Activated CD4-positive, alpha-beta T cell treated with anti-CD3 and anti-CD28 coated beads for 4 hours (primary cell): ENCODE data around the gene IL37.
A peak's percentile ranks its signal among the peaks of the same experiment; 100 is the strongest.

ENCODE experiments used
- DNase-seq, 2 donors: peaks; one replicate each; pipeline ENCODE4 v3.0.0-alpha.2; 2020

IL37 gene, protein sequence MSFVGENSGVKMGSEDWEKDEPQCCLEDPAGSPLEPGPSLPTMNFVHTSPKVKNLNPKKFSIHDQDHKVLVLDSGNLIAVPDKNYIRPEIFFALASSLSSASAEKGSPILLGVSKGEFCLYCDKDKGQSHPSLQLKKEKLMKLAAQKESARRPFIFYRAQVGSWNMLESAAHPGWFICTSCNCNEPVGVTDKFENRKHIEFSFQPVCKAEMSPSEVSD

DNA sequence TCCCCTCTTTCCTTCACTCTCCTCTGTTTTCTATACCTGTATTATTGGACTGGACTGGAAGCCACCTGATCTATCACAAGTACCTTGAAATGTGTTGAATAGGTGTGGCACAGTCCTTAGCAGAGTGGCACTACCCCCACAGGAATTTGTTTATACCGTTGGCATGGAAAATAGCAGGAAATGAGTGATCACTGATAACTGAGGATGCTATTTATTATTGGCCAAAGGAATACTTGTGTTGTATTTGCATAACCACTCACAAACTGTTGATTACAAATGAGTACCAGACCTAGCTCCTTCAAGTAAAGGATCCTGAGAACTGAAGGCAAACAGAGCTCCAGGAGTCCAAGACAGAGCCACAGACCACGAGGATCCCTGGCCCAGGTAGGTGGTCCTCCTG lies at the start of gene IL37:
Gene IL37, plus strand, starts transcription at position 301 of the 400 bp plus-strand sequence. CDS start 1,848 bp downstream, outside the sequence.
- DNase-seq, result no peak

DNA sequence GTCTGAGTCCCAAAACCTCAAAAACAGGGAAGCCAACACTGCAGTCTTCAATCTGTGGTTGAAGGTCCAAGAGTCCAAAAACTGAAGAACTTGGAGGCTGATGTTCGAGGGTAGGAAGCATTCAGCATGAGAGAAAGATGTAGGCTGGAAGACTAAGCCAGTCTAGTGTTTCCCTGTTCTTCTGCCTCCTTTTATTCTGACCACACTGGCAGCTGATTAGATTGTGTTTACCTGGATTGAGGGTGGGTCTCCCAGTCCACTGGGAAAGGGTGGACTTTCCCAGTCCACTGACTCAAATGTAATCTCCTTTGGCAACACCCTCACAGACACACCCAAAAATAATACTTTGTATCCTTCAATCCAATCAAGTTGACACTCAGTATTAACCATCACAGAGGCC lies 46.9 kb upstream of the IL37 start:
- DNase-seq, result no peak

DNA sequence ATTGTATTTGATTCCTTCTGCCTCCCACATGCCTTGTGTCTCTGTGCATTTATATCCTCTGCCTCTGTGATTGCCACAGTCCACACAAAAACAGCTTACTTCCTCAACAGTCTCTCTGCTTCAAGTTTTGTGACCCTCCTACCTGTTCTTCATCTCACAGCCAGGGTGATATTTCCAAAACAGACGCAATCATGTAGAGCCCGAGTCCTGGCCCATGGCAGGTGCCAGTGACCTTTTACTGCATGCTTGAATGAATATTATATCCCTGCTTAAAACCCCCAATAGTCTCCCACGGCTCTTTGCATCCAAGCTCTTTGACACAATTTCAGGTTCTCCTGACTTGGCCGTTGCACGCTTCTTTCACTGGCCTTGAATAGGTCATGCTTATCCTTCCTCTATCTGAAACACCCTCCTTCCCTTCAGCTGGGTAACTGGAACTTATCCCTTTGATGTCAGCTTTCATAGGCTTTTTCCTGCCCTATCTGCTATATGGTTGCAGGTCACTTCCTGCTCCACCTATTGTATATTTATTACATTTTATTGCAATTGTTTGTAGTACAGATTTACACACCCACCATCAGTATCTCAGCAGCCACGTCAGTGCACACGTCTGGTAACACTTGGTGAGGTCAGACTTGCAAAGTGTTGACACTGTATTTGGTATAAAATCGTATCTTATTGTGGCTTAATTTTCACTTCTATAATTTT lies 44.7 kb upstream of the IL37 start:
- no peak for DNase-seq

DNA sequence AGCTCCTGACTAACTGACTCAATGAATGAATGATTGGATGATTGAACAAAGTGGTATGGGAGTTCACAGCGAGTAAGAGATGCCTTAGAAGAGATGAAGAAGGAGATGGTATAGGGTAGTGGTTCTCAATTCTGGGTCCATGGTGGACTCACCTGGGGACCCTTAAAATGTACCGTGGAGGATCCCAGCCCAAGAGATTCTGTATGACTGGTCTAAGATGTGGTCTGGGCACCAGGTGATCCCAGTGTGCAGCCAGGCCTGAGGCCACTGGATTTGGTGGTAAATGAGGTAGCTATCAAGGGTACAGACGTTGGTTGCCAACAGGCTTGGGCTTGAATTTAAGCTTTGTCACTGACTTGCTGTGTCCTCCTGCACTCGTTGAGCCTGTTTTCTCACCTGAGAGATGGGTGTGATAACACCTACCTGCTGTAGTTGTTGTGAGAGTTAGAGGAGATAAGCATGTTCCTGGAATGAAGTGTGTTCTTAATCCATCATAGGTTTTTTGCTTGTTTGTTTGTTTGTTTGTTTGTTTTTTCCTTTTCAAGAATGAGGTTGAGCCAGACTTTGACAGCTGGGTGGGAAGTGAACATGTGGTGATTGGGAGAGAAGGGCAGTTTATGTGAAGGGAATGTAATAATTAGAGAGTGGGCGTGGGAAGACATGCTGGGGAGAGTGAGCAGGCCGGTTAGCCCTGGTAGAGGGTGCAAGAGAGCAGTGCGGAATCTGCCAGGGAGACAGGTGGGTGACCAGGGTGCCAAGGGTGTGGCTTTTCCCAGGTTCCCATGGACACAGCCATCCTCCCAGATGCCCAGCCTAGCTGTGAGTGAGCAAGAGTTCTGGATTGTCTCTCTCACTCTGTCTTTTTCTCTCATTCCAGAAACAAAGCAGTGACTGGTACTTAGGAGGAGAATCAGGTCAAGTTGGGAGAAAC lies 43.0 kb upstream of the IL37 start:
- no peak for DNase-seq

DNA sequence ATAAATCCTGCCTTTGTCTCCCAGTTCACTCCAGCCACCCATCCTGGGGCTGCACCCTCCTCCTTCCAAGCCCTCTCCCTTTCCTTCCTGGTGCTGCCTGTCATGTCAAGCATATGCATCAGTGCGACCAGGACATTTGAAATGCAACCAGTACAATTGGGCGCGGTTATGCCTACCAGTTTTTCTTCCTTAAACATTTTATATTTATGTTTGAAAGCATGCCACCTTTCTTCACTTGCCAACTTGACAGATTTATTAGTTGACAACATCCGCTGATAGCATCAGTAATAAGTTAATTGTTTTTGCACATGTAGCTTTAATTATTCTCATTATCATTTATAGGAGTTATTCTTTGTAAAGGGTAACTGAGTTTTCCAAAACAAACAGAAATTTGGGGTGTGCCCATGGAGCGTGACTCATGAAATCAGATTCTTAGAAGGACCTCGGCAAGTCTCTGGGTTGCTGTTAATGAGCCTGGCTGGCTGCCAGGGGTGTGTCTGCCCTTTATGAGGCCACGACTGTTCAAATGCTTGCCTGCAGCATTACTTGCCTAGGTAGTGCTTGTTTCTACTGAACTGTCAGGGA lies 41.6 kb upstream of the IL37 start:
- peak in 1 of 2 donors; percentile 19 for DNase-seq

DNA sequence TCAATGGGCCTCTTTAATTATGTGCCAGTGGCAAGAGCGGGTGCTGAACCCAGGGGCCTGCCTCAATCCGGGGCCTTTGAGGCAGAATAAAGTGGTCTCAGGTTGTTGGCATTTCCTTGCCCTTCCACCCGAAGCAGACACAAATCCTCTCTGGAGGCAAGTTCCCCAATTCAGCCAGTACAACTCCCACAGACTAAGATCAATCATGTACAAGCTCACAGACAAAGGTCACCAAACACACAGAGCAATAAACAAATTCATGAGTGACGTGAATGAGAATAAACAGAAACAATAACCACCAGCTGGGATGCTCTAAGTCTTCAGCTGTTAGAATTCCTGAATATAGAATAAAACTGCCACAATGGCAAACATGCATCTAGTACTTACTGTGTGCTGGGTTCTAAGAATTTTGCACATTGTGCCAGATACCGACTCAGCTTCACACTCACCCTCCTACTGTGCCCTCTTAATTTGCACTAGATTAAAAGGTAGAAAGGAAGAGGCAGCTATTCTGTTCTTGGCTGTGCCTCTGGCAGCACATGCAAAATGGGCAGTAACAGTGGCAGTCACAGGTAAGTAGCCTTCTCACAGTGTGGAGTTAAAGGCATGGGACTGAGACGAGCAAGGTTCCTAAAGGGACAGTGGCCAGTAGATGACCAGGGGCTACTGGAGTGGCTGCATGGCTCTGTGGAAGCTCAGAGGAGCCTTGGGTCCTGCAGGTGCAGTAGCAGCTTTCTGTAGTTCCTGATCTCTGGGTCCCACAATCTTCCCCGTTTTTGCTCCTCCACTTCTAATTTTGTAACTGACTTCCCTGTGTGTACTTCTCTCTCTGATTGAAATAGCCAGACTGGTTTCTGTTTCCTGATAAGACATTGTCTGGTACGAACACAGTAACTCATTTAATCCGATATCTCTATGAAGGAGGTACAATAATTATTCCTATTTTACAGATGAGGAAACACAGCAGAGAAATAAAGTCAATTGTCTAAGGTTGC lies 39.8 kb upstream of the IL37 start:
- DNase-seq, result no peak

DNA sequence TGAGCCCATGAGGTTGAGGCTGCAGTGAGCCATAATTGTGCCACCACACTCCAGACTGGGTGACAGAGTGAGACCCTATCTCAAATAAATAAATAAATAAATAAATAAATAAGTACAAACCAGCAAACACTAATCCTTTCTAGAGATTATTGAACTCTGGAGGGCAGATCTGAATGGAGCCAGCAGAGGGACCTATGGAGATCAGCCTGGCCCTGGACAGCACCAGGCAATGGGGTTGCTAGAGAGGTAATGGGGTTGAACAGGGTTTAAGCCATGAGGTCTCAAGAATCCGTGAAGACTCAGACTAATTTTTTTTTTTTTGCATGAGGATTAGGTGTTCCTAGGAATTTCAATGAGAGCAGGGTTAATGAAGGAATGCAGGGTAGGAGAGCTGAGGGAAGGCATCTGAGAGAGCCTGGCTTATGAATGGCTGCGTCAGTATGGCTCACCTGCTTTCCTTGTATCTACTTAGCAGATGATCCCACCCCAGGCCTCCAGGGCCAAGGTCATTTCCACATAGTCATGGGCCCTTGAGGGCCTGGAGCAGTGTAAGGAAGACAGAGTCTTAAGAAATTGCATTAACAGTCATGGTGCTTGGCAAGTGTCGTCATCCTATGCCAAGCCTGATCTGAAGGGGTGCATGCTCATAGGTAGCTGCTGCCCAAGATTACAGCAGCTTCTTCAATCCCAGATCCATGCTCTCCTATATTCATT lies 34.6 kb upstream of the IL37 start:
- DNase-seq, result no peak

DNA sequence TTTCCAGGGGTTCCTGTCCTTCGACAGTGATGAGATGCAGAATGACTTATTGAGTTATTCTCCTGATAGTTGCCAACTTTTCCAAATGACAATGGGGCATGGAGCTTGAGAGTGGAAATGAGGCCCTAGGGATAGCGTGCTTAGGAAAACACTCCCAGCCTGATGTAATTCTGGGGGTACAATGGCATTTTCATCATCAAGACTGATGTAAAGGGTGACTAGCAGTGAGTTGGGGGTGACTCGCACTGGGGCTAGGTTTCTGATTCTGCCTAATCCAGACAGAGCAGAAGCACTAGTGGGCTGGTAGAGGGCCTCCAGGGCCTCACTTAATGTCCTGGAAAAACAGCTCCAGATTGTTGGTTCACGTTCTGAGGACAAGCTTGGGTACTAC lies 34.0 kb upstream of the IL37 start:
- DNase-seq, result no peak

DNA sequence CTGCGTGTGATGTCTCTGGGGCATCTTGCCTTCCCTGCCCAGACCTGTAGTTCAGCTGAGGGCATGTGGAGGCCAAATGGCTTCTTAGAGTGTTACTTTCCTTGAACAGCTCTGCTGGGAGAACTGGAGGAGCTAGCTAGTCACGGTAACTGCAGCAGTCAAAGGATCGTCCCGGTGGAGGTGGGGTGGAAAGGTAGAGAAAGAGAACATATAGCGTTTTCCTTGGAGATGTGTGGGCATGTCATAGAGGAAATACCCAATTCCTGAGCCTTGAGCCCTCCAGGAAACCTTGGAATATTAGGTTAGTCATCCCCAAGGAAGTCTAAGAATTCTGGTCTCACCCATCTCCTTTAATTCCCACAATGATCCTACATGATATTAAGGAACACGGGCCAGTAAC lies 33.5 kb upstream of the IL37 start:
- no peak for DNase-seq

DNA sequence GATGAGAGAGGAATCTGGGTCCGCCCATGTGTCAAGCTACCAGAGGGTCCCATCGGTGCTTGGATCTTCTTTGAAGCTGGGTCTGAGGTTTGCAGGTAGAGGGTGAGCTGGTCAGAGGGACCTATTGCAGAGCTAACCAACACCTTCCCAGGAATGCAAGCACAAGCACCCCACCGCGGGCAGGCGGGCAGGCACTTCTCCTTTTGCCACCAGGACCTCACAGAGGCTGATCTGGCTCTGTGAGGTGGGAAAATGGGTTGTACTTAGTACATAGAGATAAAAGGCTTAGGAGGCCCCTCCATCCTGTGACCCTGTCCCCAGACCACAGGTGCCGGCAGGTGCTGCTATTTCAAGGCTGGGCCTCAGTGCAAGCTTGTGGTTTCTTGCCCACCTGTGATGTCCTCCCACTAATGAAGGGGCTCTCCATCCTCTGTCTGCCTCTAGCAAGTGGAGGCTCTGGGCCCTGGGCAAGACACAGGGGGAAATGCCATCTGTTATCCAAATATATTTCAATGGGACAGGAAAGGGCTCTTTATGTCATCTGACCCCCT lies 31.4 kb upstream of the IL37 start:
- no peak for DNase-seq

DNA sequence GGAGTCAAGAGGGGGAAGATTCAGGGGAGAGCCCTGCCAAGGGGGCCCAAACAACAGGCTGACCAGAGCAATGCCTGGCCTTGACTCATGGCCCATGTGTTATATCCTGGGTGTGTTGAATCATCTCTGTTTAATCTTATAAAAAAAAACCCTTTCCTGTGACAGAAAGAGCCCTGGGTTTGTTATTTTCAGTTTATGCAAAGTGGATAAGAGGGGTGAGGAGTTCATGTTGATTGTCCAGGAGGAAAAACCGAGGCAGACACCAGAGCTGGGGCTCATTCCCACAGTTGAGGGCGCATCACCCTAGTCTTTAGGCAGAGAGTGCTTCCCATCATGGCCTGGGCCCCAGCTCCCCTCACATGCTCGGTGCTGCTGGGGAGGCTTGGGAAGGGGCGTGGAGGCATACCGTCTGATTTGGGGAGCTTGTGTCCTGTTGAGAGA lies 30.9 kb upstream of the IL37 start:
- no peak for DNase-seq

DNA sequence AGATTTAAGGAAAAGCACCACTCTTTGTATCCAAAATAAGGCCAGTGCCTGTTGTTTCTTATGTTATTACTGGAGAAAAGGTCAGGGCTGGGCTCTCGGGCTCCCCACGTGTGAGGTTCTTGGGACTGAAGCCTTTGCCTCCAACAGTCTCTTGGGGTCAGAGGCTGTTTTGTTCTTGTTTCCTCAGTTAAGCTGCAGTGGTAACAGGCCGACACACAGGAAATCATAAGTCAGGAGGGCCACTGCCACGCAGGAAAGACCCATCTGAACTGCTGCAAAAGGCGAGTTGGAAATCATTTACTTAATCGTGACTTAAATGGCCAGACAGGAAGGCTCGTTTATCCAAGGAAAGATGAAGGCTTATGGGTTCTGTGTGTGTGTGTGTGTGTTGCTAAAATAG lies 30.3 kb upstream of the IL37 start:
- DNase-seq, result no peak

DNA sequence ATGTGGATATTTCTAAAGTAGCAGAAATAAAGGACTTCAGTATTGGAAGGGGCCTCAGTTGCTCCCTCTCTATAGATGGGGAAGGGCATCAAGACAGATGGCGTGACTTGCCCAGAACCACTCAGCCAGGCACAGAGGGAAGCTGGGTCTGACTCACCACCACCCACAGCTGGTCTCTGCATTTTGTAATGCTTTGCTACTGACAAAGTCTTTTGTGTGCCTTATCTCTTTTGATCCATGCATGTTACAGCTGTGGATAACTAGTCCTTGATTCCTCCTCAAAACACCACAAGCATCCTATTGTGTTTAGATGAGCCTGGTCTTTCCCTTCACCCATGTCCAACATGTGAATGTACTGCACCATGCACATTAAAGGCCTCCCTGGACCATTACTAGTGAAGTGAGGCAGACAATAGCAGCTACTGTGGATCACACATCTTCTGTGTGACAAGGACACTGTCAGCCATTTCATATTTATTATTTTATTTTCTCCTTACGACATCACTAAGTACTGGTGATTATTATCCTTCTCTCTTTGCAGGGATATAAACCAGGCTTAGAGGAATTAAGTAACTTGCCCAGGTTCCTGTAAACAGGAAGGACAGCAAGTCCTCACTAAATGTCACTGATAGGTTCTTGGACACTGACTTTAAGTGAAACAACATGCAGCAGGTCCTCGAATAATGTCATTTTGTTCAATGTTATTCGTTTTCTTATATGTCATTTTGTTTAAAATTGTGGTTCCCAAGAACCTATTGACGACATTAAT lies 29.6 kb upstream of the IL37 start:
- no peak for DNase-seq

DNA sequence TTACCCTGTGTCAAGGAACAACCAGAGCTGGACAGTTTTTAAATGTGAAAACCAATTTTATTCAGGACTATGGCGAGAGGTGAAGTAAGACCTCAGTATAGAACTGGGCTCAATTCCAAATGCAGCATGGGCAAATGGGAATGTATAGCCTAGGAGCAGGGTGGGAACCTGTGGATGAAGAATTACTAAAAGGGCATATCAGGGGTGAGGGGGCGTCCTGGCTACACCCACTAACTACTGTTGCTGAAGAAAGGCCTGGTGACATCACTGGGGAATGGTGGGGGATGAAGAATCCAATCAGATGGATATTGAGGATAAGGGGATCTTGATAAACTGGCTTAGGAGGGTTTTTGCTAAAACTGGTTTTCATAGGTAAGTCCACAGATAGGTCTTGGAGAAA lies 27.3 kb upstream of the IL37 start:
- no peak for DNase-seq

DNA sequence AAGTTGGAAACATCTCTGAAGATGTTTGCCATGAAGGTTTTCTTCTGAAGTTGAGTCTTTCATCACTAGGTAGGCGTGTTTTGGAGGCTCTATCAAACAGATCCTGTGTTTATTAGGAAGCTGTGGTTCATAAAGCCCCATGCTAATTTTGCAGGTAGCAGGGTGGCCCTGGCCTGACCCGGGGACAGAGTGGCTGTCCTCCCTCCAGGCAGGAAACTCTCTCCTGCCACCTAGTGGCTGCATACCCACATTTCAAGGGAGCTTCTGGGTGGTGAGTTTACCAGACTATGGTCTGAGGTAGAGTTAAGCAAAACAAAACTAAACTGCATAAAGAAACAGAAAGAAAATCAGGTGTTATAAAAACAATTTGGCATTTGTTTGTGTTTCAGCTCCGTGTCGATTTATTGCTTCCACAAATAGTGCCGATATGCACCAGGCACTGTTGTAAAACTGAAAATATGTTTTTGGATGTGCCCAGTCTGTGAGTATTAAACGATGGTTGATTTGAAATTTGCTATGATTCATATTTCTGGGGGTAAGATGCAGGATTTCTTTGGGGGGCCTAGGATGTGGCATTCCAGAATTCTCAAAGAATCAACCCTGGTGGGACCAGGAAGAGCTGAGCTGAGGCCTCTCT lies 26.0 kb upstream of the IL37 start:
- peak; percentile 53 to 71 for DNase-seq

DNA sequence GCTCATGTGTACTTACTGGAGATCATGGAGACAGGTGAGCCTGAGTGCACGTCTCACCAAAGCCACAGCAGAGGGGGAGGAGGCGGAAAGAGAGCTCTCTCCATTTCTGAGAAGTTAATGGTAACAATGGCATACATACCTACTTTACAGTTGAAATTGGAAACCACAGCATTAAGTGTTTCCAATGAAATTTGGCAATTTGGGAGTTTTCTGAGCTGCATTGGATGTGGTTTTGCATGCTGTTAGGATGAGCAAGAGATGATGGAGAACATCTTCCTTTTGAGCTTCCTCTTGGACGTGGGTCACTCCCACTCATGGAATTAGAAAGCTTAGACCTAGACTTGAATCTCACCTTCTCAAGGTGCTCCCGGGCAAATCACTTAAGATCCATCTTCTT lies 25.5 kb upstream of the IL37 start:
- DNase-seq, result no peak

DNA sequence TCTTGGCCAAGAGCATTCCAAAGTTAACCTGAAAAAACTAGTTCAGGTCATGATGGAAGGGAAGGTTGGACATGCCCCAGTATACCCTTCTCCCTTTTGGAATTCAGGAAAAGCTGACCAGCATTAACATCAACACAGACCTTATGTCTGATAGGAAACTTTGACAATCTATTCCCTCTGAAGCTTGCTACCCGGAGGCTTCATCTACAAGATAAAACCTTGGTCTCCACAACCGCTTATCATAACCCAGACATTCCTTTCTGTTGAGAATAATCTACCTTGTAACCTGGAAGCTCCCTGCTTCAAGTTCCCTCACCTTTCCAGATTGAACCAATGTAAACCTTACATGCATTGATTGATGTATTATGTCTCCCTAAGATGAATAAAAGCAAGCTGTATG lies 24.7 kb upstream of the IL37 start:
- DNase-seq, result no peak

DNA sequence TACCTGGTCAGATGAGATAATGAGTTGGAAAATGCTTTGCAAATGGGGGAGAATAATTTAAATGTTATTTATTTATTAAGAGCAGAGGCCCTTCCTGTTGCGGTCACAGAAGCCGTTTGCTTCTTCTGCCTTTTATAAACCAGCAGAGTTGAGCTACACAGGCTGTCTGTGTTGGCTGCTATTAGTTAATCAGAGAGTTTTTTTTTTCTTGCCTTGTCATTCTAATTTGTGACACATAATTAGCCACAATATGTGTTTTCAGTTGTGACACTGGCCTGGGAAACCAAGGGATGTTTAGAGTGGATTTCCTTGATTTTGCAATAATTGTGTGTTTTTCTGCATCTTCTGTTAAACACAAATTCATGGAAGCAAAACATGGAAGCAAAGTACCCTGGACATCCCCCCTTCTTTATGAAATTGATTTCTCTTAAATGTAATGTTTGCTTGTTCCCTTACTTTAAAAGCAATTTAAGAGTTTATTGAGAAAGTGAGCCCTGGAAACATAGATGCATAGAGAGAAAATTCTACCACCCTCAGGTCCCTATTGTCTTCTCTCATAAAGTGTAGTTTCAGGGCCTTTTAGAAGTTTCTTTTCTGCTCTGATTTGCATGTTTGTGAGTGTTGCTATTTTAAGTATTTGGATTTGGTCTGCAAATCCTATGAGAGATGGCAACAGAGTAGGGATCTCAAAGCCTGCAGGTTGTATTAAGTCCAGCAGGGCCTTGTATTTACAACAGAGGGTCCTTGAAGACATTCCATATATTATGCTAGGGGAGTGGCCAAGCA lies 22.8 kb upstream of the IL37 start:
- DNase-seq, result no peak

DNA sequence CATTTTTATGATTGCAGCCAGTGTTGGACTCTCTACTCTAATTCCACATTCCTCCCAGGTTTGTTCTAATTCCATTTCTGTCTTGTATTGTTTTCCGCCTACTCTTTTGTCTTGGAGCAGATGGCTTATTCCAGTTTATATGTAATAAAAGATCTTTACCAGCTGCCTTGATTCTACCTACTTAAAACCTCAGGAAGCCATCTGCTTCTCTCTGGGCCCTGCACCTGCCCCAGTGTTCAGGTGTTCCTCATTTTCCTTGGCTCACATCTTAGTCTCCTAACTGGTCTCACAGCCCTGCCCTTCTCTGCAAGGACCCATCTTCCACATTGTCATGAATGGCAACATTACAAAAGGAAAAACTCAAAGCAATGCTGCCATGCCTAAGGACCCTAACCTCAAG lies 21.0 kb upstream of the IL37 start:
- DNase-seq, result no peak
